ENCODE results near the gene HDGFL3.
"Not testable (repeated sequence)": the region's sequence is repeated elsewhere in the genome, so short reads cannot be mapped to it uniquely, and the experiment has no call there.

Gene HDGFL3

DNA sequence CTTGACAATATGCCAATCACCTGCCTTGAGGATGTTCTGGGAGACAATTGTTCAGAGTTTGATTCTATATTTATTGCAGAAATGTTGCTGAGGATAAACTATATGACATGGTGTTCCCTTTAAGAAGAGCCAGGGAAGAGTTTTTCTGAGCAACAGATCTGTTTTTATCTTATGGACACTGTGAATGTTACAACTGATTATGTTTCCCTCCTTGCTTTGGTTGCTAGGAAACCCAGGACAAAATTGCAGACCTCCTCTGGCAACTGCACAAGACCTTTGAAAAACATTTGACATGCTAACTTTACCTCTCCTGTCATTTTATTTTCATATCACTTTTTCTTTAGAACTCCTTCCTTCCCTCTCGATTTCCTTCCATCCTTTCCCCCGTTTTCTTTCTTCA is 108.3 kb downstream of the HDGFL3 start:
- no peak for DNase-seq (ENCODE audit: low spot score)

DNA sequence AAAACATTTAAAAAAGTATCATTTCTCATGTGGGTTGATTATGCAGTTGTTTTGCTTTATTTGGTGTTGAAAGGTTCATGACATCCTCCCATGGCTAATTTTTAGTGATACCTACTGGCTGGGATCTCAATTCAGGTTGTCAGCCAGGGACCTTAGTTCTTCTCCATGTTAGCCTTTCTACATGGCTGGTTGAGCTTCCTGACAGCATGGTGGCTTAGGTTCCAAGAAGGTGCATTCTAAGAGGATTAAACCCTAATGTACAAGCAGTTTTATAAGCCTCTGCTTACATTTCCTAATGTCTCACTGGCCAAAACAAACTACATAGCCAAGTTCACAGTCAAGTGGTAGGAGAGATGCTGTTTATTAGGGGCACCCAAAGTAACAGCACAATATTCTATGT is 109.5 kb downstream of the HDGFL3 start:
- no peak for DNase-seq (ENCODE audit: low spot score)

DNA sequence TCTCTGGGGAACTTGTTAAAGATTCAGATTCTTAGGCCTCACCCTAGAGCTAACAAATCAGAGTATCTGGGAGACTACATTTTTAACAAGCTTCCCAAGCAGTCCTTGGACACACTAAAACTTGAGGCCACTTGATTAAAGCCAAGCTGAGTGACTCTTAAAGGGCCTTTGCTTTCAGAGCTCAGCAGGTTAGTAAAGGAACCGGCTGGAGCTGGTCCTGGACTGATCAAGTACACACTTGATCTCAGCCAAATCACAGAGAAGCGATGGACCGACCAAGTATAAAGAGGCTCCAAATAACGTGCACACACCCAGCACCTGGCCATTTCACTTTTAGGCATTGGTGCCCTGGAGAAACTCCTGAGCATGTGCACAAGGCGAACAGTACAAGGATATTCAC is 113.0 kb downstream of the HDGFL3 start:
- no peak for DNase-seq (ENCODE audit: low spot score)

DNA sequence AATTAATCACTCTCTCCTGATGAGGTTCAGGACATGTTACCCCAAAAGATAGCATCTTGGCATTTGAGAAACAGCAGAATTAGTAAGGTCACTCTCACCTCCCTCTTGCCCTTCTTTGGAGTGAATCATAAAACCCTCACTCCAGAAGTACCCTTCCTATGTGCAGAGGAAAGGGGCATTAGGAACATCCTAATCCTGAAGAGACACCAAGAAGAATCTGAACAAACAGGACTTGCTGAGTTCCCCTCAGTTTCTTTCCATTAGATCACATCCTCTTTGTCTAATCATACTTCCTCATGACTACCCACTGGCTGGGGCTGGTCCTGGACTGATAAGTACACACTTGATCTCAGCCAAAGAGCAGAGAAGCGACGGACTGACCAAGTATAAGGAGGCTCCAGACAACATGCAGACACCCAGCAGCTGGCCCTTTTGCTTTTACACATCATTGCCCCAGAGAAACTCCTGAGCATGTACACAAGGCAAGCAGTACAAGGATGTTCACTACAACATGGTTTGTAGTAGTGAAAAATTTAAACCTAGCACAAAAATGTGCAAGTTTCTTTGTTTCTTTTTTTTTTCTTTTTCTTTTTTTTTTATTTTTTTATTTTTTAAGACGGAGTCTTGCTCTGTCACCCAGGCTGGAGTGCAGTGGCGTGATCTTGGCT is 115.2 kb downstream of the HDGFL3 start:
- DNase-seq (ENCODE audit: low spot score) = peak; percentile 68

DNA sequence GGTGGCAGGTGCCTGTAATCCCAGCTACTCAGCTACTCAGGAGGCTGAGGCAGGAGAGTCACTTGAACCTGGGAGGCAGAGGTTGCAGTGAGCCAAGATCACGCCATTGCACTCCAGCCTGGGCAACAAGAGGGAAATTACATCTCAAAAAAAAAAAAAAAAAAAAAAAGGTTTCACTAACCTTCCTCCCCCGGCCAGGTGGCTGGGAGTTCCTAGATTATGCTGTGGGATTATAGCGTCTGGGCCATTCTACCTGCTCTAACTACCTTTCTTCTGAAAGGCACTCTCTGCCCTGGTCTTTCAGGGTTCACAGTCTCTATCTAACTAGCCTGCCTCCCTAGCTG is 115.7 kb downstream of the HDGFL3 start:
- DNase-seq (ENCODE audit: low spot score) = not testable (repeated sequence)

DNA sequence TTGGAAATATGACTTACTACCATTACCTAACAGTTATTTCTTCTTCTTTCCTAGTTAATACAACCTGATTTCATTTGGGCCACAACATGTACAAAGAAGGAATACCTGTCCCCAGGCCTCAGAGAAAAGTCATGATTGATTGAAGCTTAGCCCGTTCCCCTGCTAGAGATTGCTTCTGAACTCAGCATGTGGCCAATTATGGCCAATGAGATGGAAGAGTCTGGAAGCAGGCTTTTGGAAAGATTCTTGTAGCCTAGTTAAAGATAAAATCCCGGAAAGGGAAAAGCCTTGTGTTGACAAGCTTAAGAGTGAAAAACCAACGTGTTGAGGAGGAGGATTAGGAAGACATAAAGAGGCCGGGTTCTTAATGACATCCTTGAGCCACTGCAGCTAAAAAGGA is 117.2 kb downstream of the HDGFL3 start:
- DNase-seq (ENCODE audit: low spot score) = no peak

DNA sequence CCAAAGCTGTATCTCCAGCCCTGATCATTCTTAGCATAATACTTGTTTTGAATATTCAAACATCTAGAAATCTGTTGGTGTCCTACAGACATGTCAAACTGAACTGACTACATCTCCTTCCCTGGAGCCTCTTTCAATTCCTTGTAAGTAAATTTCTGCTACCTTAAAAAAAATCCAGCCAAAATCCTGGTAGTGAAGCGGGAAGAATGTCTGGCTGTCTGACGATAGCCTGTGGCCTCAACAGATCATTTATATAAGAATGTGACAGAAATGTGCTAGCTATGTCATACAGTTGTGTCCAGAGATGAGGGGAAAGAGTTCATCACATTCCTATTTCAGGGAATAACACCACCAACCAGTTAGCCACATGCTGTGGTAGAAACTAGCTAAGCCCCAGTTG is 118.7 kb downstream of the HDGFL3 start:
- DNase-seq (ENCODE audit: low spot score) = no peak

DNA sequence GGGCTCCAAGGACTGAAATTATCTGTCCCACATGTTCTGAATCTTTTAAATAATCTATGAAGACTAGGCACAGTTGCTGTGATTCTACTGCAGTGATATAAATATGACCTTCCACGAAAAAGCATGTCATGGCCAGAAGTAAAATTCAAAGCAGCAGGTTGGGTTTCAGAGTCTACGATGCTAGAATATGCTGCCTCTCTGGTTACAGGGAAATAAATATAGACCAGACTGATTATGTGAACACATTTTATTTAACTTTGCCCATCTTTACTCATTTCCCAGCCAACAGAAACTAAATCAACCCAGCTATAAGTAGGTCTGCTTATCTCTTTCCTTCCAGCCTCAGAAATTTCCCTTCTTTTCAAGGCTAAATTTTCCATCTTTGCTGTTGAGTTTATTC is 120.0 kb downstream of the HDGFL3 start:
- no peak for DNase-seq (ENCODE audit: low spot score)

DNA sequence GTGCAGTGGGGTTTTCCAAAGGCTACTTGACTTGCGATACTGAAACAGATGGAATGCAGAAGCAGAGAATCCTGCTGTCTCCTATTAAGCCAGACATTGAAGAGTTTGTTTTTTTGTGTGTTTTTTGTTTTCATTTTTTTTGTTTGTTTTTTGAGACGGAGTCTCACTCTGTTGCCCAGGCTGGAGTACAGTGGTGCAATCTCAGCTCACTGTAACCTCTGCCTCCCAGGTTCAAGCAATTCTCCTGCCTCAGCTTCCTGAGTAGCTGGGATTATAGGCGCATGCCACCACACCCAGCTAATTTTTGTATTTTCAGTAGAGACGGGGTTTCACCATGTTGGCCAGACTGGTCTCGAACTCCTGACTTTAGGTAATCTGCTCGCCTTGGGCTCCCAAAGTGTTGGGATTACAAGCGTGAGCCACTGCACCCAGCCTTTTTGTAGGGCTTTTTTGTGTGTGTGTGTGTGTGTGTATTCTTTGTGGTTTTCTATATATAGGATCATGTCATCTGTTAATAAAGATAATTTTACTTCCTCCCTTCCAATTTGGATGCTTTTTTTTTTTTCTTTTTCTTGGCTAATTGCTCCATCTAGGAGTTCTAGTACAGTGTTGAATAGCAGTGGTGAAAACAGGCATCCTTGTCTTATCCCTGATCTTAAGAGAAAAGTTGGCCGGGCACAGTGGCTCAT is 121.6 kb downstream of the HDGFL3 start:
- DNase-seq (ENCODE audit: low spot score) = not testable (repeated sequence)

DNA sequence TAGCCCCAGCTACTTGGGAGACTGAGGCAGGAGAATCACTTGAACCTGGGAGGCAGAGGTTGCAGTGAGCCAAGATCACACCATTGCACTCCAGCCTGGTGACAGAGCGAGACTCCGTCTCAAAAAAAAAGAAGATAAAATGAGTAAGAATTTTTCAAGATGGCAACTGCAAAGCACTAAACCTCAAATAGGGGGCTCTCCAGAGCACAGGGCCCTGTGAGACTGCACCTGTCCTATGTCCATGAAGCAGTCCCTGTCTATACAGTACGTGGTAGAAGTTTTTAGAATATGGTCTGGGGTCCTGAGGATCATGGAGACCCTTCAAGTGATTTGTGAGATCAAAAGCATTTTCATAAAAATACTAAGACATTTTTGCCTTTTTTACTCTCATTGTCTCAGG is 122.2 kb downstream of the HDGFL3 start:
- DNase-seq (ENCODE audit: low spot score) = not testable (repeated sequence)

DNA sequence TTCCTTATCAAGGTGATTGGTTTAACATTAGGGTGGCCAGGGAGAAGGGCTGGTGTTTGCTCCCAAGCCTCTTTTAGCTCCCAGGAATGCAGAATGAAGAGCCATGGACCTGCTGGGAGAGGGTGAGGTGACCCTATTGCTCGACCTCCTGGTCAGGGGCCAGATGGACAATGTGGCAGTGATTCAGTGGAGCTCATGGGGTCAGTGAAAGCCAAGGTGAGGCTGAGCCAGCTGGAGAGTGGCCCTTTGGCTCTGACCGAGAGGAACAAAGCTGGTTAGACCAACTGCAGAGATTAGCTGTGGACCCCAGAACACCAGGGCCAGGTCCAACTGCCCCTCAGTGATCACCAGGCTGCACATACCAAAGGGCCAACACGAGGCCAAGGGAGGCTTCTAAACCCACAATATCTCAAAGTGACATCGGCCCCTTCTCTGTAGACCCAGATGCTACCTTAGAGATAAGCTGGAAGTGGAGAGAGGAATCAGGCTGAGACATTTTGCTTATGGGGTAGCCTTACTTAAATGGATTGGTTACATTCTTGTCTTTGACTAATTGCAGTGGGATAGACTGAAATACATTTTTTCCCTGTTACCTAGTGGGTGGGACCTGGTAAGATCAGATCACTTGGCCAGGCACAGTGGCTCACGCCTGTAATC is 124.8 kb downstream of the HDGFL3 start:
- no peak for DNase-seq (ENCODE audit: low spot score)

DNA sequence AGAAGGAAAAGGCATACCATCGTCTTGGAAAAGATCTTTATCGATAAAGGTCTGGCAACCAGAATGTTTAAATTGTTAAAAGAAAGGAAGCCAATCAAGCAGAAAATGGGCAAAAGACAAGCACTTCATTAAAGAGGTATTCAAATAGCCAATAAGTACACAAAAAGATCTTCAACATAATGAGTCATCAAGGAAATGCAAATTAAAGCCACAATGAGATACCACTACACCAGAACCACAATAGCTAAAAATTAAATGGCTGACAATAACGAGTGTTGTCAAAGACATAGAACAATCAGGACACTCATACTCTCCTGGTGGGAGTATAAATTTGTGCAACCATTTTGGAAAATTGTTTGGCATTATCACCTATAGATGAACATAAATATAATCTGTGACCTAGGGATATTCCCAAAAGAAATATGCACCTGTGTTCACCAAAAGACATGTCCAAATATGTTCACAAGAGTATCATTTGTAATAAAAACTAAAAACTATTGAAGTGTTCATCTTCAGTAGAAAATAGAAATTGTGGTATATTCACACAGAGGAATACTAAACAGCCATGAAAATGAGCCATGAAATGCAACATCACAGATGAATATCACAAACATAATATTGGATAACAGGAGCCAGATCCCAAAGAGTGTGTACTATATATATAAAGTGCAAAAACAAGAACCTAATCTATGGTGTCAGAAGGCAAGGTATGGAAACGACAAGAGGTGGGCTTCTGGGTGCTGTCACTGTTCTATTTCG is 126.2 kb downstream of the HDGFL3 start:
- DNase-seq (ENCODE audit: low spot score) = no peak

DNA sequence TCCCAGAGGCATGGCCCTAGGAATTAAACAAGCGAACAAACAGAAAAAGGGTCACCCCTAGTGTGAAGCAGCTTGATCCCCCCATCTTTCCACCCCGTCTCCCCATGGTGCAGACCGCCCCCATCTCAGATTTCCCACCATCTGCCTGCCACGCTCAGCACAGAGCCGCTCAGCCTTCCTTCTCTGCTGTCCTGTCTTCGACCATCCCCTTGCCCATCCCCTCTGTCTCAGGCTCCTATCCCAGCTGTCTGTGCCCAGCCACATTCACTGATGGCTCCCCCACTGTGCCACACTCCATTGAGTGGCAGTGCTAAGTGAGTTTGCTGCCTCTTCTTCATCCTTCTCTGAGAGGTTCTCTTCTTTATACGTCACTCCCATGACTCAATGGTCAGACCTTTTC is 128.9 kb downstream of the HDGFL3 start:
- DNase-seq (ENCODE audit: low spot score) = no peak

Data from globus pallidus (tissue), 1 donor.